ENCODE results near the gene SNTB2. TPM values are rescaled to one million over a fixed set of nuclear protein-coding genes. Genes with fewer than 3 reads are reported as not detected.

SNTB2 gene
- total RNA-seq, 1 donor from 2014 or later = 44.6 TPM

DNA sequence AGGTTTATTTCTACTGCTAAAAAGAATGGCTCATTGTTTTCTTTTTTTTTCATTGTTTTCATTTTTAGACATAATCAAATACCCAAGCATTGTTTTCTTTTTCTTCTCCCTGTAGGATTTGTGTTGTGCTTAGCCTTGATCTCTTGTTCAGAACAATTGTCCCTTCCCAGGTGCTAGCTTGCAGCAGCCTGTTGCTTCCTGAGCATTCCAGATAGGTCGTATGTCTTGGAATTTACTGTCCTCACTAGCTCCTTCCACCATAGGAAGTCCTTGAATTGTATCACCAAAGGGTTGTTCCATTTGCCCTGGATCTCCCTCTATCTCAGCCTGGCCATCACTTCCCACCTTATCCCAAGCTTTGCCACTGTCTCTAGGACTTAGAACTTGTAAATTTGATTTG lies 114.2 kb downstream of the SNTB2 start:
- intact Hi-C loops (cut with DNase I) = no loop called here
- ATAC-seq (no peak), DNase-seq (no peak)
- no peaks in the 10 kb centered on the region for H3K4me1 ChIP-seq
- no peak overlapping the region for H3K27ac ChIP-seq
- TF ChIP-seq, protein P1, sequence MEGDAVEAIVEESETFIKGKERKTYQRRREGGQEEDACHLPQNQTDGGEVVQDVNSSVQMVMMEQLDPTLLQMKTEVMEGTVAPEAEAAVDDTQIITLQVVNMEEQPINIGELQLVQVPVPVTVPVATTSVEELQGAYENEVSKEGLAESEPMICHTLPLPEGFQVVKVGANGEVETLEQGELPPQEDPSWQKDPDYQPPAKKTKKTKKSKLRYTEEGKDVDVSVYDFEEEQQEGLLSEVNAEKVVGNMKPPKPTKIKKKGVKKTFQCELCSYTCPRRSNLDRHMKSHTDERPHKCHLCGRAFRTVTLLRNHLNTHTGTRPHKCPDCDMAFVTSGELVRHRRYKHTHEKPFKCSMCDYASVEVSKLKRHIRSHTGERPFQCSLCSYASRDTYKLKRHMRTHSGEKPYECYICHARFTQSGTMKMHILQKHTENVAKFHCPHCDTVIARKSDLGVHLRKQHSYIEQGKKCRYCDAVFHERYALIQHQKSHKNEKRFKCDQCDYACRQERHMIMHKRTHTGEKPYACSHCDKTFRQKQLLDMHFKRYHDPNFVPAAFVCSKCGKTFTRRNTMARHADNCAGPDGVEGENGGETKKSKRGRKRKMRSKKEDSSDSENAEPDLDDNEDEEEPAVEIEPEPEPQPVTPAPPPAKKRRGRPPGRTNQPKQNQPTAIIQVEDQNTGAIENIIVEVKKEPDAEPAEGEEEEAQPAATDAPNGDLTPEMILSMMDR (IDR thresholded peaks at IDR 0.05) = no peak
- H3K27me3 ChIP-seq = no peaks in the 10 kb centered on the region
- H3K4me3 ChIP-seq = no peak overlapping the region
- peaks cover 37% of the 10 kb centered on the region for H3K36me3 ChIP-seq
- no peaks in the 10 kb centered on the region for H3K9me3 ChIP-seq

DNA sequence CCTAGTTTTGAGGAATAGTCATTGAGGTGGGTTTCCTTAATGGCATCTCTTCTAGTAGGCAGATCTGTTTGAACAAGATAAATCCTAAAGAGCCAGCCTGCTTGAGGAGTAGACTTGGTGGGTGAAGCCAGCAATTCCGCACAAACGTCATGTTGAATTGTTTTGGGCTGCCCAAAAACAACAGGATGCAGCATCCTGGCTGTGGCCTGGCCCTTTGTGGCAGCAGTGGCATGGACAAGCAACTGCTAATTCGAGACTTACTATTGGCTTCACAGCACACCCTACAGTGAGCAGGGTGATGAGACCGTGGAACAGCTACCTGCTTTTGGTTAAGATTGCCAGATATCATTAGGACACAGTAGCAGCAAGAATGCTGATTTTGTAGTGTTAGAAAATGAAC lies 114.9 kb downstream of the SNTB2 start:
- no peak overlapping the region for H3K27ac ChIP-seq
- H3K4me3 ChIP-seq = no peak overlapping the region
- no peaks in the 10 kb centered on the region for H3K9me3 ChIP-seq
- H3K4me1 ChIP-seq = no peaks in the 10 kb centered on the region
- peaks cover 37% of the 10 kb centered on the region for H3K36me3 ChIP-seq
- intact Hi-C loops (cut with DNase I) = no loop called here
- H3K27me3 ChIP-seq = no peaks in the 10 kb centered on the region
- TF ChIP-seq, protein P1 (IDR thresholded peaks at IDR 0.05) = no peak
- DNase-seq (no peak), ATAC-seq (no peak)

DNA sequence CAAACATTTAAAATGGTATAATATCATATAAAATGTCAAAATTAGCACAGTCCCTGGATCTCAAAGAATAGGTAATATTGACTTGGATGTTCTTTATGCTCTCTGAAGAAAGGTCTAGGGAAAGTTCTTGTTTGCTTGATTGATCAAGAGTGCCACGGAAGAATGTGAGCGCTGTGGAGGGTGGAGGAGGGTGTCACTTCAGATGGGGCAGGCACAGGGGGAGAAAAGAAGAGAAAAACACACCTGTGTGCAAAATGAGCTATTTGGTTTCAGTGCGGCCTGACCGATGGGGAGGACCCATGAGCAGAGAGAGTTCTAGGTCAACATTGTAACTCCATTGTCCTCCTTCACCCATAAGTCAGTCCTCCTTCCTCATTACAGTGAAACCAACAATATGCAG lies 115.3 kb downstream of the SNTB2 start:
- intact Hi-C loops (cut with DNase I) = no loop called here
- H3K4me1 ChIP-seq = no peaks in the 10 kb centered on the region
- TF ChIP-seq, protein P1 (IDR thresholded peaks at IDR 0.05) = no peak
- H3K36me3 ChIP-seq = peaks cover 37% of the 10 kb centered on the region
- no peak overlapping the region for H3K4me3 ChIP-seq
- ATAC-seq (no peak), DNase-seq (no peak)
- H3K27ac ChIP-seq = no peak overlapping the region
- no peaks in the 10 kb centered on the region for H3K27me3 ChIP-seq
- no peaks in the 10 kb centered on the region for H3K9me3 ChIP-seq

DNA sequence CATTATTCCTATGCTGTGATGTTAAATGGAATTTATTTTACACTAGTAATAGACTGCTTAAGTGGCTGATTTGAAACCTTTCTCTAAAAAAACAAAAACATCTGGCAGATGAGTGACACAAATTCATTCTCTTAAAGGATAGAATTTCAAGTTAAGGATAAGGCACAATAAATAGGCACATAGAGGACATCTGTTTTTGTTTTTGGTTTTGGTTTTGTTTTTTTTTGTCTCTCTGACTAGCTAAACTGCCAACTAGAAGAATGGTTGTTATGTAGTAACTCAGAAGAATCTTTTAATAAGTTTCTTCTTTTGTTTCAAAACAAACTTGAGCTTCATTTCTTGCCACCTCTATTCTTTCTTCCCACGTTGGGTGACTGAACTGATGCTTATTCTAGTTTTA lies 119.1 kb downstream of the SNTB2 start:
- intact Hi-C loops (cut with DNase I) = no loop called here
- H3K4me1 ChIP-seq = no peaks in the 10 kb centered on the region

DNA sequence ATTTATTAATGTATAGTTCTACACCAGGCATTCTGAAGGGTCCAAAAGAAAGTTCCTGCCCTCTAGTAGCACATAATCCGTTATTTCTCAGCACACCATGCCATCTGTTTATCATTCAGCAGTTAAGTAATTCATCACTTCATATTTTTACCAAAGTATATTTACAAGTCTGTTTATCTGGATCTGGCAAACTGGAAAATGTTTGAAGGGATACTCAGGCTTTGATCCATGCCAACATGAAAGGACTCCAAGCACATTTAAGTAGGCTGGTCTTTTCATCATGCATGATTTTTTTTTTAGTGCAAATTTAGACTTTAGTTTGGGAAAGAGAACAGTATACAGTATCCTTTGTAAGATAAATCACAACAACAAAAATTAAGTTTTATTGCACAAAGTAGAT lies 120.1 kb downstream of the SNTB2 start:
- TF ChIP-seq, protein P1 (IDR thresholded peaks at IDR 0.05) = no peak
- ATAC-seq (no peak), DNase-seq (no peak)
- H3K4me1 ChIP-seq = peaks cover 2% of the 10 kb centered on the region
- no peak overlapping the region for H3K4me3 ChIP-seq
- peaks cover 8% of the 10 kb centered on the region for H3K36me3 ChIP-seq
- intact Hi-C loops (cut with DNase I) = no loop called here
- no peak overlapping the region for H3K27ac ChIP-seq
- no peaks in the 10 kb centered on the region for H3K9me3 ChIP-seq
- no peaks in the 10 kb centered on the region for H3K27me3 ChIP-seq

More for the DNA sequence above, 119.1 kb downstream of the SNTB2 start:
- Histone ChIP-seq H3K4me3 (no peak overlapping the region), H3K9me3 (no peaks in the 10 kb centered on the region), H3K27me3 (no peaks in the 10 kb centered on the region), H3K27ac (no peak overlapping the region), H3K36me3 (peaks cover 17% of the 10 kb centered on the region)
- no peak for DNase-seq
- TF ChIP-seq, protein P1 (IDR thresholded peaks at IDR 0.05) = no peak
- ATAC-seq = no peak

DNA sequence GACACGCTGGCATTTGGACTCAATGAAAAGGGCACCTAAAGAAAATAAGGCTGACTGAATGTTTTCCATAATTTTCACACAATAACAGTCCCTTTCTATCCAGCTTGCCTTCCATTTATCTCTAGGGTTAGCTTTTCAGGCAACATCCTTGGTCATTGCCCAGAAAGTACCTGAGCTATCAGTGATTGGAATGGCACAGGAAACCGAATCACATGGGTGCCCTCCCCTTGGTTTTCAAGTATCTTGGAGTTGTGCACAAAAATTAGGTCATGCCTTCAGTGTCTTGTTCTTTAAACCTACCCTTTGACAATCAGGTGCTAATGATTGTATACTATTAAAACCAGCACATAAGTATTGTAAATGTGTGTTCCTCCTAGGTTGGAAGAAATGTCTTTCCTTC lies 120.9 kb downstream of the SNTB2 start:
- TF ChIP-seq, protein P1 (IDR thresholded peaks at IDR 0.05) = no peak
- no peaks in the 10 kb centered on the region for H3K27me3 ChIP-seq
- peaks cover 9% of the 10 kb centered on the region for H3K4me1 ChIP-seq
- no peak overlapping the region for H3K4me3 ChIP-seq
- H3K27ac ChIP-seq = no peak overlapping the region
- intact Hi-C loops (cut with DNase I) = no loop called here
- H3K9me3 ChIP-seq = no peaks in the 10 kb centered on the region
- no peak for ATAC-seq
- DNase-seq = no peak
- H3K36me3 ChIP-seq = peaks cover 7% of the 10 kb centered on the region

All from upper lobe of right lung (tissue), 1 donor.